HepG2 (cell line): ENCODE data around the gene CASKIN1. TPM values are rescaled to one million over a fixed set of nuclear protein-coding genes. Genes with fewer than 3 reads are reported as not detected.

ENCODE experiments used
- ETV5 ChIP-seq: IDR thresholded peaks from 2 replicates; pipeline ENCODE4 v1.6.1; 2018; ENCODE audit warnings: missing biosample characterization, missing genetic modification reagents, inconsistent platforms, borderline replicate concordance
- KDM4B ChIP-seq: sonication (generic); formaldehyde crosslinking; IDR thresholded peaks from 2 replicates; pipeline ENCODE4 v1.4.0; 2020; ENCODE audit warnings: missing genetic modification reagents
- RBAK ChIP-seq: sonication (generic); formaldehyde crosslinking; IDR thresholded peaks from 2 replicates; pipeline ENCODE4 v1.5.1; 2020; ENCODE audit warnings: mild to moderate bottlenecking, missing genetic modification reagents
- REPIN1 ChIP-seq: sonication (generic); formaldehyde crosslinking; IDR thresholded peaks from 2 replicates; pipeline ENCODE4 v1.8.0; 2022; ENCODE audit warnings: missing genetic modification reagents, low read depth, mild to moderate bottlenecking, borderline replicate concordance
- SNAI1 ChIP-seq: sonication (generic); formaldehyde crosslinking; IDR thresholded peaks from 2 replicates; pipeline ENCODE4 v1.5.0; 2020; ENCODE audit warnings: mild to moderate bottlenecking, missing genetic modification reagents, borderline replicate concordance
- TSC22D2 ChIP-seq: sonication (generic); formaldehyde crosslinking; IDR thresholded peaks from 2 replicates; pipeline ENCODE4 v1.5.1; 2020; ENCODE audit warnings: missing genetic modification reagents, mild to moderate bottlenecking, borderline replicate concordance
- ZNF776 ChIP-seq: sonication (generic); formaldehyde crosslinking; IDR thresholded peaks from 2 replicates; pipeline ENCODE4 v1.4.0; 2020; ENCODE audit warnings: mild to moderate bottlenecking, missing genetic modification reagents
- ZNF788 ChIP-seq: sonication (generic); formaldehyde crosslinking; IDR thresholded peaks from 2 replicates; pipeline ENCODE4 v1.5.0; 2020; ENCODE audit warnings: mild to moderate bottlenecking, missing genetic modification reagents, borderline replicate concordance
- polyA plus RNA-seq, 8 experiments: library from polyadenylated mRNA; depleted of rRNA in 3 of 8; stranded (reverse) in 7 of 8; unstranded in 1 of 8; fragments of >200 nt; fragmentation: Illumina TruSeq in 4 of 8; extraction: Trizol in 4 of 8; gene quantifications; 2 replicates each; pipeline versions ENCODE4 v1.2.1 to v1.2.3, GENCODE V29; 2011 to 2016; ENCODE audit warnings: low read depth in 4 of 8, missing spikeins in 1 of 8, mixed read lengths in 1 of 8; ENCODE audit not compliant: insufficient read depth in 1 of 8
- total RNA-seq, 5 experiments: library from RNA; depleted of rRNA; stranded (reverse); fragments of >200 nt; fragmentation: Illumina TruSeq; extraction: Trizol; gene quantifications; 2 replicates each; pipeline ENCODE4 v1.2.3, GENCODE V29; 2016; ENCODE audit warnings: low read depth in 1 of 5
- TF ChIP-seq, protein P1 (sequence below): sonication (generic); formaldehyde crosslinking; IDR thresholded peaks from 2 replicates; pipeline ENCODE4 v1.4.0; 2020; ENCODE audit warnings: mild to moderate bottlenecking, missing genetic modification reagents
- TF ChIP-seq, protein P2 (sequence below): sonication (generic); formaldehyde crosslinking; IDR thresholded peaks from 2 replicates; pipeline ENCODE4 v1.5.1; 2020; ENCODE audit warnings: missing genetic modification reagents, mild to moderate bottlenecking, borderline replicate concordance
- TF ChIP-seq, protein P3 (sequence below): sonication (generic); formaldehyde crosslinking; IDR thresholded peaks from 2 replicates; pipeline ENCODE4 v1.5.0; 2020; ENCODE audit warnings: missing genetic modification reagents
- TF ChIP-seq, protein P4 (sequence below): sonication (generic); formaldehyde crosslinking; IDR thresholded peaks from 2 replicates; pipeline ENCODE4 v1.5.0; 2020; ENCODE audit warnings: mild to moderate bottlenecking, missing genetic modification reagents, borderline replicate concordance
- TF ChIP-seq, protein P5 (sequence below): sonication (generic); formaldehyde crosslinking; IDR thresholded peaks from 2 replicates; pipeline ENCODE4 v1.5.0; 2020; ENCODE audit warnings: mild to moderate bottlenecking, missing genetic modification reagents
- TF ChIP-seq, protein P6 (sequence below): IDR thresholded peaks from 2 replicates; pipeline ENCODE4 v1.6.1; 2016; ENCODE audit warnings: low read depth, borderline replicate concordance

CASKIN1 gene
- total and polyA plus RNA-seq, 2 of the 13 experiments (the other 11 are each of a cell fraction or from before 2014, with no cell fraction given), result 1.2 to 2.2 TPM

DNA sequence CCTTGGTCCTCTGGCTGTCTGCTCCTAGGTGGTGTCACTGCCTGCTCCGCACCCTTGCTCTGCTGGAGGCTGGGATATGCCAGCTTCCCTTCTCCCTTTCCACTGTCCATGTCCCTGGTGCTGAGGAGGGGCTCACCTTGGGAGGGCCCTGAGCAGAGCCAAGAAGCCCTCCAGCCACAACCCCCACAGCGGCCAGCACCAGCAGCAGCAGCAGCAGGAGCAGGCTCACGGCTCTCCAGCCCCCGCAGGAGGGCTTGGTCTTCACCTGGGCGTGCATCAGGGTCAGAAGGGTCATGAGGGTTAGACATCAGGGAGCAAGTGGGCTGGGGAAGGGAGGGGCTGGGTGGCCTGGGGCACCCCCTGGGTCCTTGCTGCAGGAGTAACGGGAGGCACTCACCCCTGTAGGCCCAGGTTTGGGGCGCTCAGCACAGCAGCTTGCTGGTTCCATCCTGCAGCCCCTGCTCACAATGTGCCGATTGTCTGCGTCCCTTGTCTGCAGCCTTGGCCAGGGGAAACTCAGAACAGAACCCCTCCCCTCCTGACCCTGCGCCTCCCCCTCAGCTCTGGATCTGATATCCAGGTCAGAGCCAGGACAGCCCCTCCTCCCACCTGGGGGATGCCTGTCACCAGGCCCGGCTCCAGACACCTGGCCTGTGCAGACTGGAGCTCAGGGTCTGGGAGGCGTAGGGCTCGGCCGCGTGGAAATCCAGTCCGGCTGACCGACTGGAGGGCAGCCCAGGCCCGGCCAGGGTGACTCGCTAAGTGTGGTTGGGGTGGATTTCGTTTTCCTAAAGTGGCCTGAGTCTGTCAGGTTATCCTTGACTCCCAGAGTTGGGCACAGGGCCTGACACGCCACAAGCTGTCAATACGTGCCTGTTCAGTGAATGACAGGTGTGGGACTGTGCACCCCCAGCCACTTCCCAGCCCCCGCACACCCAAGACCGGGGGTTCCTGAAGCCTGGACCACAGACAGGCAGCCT is 14.3 kb upstream of the CASKIN1 start, which contains the start of gene BRICD5 (continued):
- TF ChIP-seq RBAK (peak; percentile 99), ETV5 (CRISPR knock-in tag) (no peak), SNAI1 (CRISPR knock-in tag) (no peak), REPIN1 (0 out of 2 replicates have a peak, but pooled peaks have one; percentile 36), TSC22D2 (CRISPR knock-in tag) (no peak), KDM4B (no peak), ZNF788 (CRISPR knock-in tag) (no peak), ZNF776 (CRISPR knock-in tag) (no peak)
- TF ChIP-seq, protein P1, sequence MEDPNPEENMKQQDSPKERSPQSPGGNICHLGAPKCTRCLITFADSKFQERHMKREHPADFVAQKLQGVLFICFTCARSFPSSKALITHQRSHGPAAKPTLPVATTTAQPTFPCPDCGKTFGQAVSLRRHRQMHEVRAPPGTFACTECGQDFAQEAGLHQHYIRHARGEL, result 0 out of 2 replicates have a peak, but pooled peaks have one; percentile 33
- TF ChIP-seq, protein P2, sequence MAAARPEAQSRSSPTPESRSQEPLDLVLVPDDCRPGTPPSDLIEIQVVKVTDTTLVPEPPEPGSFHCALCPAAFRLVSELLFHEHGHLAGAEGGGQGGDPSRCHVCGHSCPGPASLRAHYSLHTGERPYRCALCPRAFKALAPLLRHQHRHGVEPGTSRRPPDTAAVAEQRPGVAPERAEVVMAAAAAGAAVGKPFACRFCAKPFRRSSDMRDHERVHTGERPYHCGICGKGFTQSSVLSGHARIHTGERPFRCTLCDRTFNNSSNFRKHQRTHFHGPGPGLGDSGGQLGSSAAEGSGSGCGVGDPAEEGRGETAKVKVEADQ (CRISPR knock-in tag), result no peak
- TF ChIP-seq, protein P3, sequence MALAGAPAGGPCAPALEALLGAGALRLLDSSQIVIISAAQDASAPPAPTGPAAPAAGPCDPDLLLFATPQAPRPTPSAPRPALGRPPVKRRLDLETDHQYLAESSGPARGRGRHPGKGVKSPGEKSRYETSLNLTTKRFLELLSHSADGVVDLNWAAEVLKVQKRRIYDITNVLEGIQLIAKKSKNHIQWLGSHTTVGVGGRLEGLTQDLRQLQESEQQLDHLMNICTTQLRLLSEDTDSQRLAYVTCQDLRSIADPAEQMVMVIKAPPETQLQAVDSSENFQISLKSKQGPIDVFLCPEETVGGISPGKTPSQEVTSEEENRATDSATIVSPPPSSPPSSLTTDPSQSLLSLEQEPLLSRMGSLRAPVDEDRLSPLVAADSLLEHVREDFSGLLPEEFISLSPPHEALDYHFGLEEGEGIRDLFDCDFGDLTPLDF (CRISPR knock-in tag), result no peak
- TF ChIP-seq, protein P4, sequence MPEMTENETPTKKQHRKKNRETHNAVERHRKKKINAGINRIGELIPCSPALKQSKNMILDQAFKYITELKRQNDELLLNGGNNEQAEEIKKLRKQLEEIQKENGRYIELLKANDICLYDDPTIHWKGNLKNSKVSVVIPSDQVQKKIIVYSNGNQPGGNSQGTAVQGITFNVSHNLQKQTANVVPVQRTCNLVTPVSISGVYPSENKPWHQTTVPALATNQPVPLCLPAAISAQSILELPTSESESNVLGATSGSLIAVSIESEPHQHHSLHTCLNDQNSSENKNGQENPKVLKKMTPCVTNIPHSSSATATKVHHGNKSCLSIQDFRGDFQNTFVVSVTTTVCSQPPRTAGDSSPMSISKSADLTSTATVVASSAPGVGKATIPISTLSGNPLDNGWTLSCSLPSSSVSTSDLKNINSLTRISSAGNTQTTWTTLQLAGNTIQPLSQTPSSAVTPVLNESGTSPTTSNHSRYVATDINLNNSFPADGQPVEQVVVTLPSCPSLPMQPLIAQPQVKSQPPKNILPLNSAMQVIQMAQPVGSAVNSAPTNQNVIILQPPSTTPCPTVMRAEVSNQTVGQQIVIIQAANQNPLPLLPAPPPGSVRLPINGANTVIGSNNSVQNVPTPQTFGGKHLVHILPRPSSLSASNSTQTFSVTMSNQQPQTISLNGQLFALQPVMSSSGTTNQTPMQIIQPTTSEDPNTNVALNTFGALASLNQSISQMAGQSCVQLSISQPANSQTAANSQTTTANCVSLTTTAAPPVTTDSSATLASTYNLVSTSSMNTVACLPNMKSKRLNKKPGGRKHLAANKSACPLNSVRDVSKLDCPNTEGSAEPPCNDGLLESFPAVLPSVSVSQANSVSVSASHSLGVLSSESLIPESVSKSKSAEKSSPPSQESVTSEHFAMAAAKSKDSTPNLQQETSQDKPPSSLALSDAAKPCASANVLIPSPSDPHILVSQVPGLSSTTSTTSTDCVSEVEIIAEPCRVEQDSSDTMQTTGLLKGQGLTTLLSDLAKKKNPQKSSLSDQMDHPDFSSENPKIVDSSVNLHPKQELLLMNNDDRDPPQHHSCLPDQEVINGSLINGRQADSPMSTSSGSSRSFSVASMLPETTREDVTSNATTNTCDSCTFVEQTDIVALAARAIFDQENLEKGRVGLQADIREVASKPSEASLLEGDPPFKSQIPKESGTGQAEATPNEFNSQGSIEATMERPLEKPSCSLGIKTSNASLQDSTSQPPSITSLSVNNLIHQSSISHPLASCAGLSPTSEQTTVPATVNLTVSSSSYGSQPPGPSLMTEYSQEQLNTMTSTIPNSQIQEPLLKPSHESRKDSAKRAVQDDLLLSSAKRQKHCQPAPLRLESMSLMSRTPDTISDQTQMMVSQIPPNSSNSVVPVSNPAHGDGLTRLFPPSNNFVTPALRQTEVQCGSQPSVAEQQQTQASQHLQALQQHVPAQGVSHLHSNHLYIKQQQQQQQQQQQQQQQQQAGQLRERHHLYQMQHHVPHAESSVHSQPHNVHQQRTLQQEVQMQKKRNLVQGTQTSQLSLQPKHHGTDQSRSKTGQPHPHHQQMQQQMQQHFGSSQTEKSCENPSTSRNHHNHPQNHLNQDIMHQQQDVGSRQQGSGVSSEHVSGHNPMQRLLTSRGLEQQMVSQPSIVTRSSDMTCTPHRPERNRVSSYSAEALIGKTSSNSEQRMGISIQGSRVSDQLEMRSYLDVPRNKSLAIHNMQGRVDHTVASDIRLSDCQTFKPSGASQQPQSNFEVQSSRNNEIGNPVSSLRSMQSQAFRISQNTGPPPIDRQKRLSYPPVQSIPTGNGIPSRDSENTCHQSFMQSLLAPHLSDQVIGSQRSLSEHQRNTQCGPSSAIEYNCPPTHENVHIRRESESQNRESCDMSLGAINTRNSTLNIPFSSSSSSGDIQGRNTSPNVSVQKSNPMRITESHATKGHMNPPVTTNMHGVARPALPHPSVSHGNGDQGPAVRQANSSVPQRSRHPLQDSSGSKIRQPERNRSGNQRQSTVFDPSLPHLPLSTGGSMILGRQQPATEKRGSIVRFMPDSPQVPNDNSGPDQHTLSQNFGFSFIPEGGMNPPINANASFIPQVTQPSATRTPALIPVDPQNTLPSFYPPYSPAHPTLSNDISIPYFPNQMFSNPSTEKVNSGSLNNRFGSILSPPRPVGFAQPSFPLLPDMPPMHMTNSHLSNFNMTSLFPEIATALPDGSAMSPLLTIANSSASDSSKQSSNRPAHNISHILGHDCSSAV (CRISPR knock-in tag), result no peak
- TF ChIP-seq, protein P5, sequence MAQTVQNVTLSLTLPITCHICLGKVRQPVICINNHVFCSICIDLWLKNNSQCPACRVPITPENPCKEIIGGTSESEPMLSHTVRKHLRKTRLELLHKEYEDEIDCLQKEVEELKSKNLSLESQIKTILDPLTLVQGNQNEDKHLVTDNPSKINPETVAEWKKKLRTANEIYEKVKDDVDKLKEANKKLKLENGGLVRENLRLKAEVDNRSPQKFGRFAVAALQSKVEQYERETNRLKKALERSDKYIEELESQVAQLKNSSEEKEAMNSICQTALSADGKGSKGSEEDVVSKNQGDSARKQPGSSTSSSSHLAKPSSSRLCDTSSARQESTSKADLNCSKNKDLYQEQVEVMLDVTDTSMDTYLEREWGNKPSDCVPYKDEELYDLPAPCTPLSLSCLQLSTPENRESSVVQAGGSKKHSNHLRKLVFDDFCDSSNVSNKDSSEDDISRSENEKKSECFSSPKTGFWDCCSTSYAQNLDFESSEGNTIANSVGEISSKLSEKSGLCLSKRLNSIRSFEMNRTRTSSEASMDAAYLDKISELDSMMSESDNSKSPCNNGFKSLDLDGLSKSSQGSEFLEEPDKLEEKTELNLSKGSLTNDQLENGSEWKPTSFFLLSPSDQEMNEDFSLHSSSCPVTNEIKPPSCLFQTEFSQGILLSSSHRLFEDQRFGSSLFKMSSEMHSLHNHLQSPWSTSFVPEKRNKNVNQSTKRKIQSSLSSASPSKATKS, result no peak
- TF ChIP-seq, protein P6, sequence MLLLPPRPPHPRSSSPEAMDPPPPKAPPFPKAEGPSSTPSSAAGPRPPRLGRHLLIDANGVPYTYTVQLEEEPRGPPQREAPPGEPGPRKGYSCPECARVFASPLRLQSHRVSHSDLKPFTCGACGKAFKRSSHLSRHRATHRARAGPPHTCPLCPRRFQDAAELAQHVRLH, result no peak
